Stimulated activated CD8-positive, alpha-beta memory T cell treated with anti-CD3 and anti-CD28 coated beads, Interleukin-15, amount 100 ng/mL, for 4 hours (primary cell): ENCODE data around the gene ITPA.

ENCODE experiments used
- DNase-seq, 2 donors: peaks; one replicate each; pipeline ENCODE4 v3.0.0-alpha.2; 2020; ENCODE audit warnings: low read depth in 2 of 2

The ITPA gene

DNA sequence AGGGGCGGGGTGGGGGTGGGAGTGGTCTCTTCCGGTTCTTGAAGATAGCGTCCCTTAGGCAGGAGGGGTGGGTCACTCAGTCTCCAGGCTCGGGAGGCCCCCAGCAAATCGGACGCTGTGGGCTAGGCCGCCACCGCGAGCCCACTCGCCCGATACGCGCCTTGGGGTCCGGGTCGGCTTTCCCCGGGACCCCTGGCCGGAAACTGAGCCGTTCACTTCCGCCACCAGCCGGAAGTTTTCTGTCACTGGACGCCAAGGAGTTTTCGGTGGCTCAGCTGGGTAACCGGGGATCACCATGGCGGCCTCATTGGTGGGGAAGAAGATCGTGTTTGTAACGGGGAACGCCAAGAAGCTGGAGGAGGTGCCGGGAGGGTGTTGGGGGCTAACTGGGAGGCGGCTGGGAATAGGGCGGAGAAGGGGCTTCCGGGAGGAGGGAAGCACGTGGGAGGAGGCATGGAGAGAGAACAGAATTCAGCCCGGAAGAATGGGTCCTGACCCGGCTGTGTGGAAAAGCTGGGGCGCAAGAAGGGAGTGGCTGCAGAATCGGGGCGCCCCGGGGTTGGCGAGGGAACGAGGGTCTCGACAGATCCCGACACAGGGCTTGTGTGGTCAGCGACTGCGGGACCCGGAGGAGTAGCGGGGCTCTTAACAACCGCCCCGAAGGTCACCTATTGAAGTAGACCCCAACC lies at the start of gene ITPA:
TSS of gene ITPA (plus strand) at position 242 of the 689 bp plus-strand sequence. CDS start at position 296, 54 bp downstream.
- DNase-seq: peak in 1 of 2 donors; percentile 33

DNA sequence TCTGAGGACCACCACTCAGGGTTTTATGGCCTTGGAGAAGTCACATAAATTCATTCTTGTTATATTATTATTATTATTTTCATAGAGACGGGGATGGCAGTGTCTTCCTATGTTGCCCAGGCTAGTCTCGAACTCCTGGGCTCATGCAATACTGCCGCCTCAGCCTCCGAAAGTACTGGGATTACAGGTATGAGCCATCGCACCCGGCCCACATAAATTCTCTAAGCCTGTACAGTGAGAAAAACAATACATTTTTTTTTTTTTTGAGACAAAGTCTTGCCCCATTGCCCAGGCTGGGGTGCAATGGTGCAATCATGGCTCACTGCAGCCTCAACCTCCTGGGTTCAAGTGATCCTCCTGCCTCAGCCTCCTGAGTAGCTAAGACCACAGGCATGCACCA lies 48.9 kb upstream of the ITPA start:
- no peak for DNase-seq

DNA sequence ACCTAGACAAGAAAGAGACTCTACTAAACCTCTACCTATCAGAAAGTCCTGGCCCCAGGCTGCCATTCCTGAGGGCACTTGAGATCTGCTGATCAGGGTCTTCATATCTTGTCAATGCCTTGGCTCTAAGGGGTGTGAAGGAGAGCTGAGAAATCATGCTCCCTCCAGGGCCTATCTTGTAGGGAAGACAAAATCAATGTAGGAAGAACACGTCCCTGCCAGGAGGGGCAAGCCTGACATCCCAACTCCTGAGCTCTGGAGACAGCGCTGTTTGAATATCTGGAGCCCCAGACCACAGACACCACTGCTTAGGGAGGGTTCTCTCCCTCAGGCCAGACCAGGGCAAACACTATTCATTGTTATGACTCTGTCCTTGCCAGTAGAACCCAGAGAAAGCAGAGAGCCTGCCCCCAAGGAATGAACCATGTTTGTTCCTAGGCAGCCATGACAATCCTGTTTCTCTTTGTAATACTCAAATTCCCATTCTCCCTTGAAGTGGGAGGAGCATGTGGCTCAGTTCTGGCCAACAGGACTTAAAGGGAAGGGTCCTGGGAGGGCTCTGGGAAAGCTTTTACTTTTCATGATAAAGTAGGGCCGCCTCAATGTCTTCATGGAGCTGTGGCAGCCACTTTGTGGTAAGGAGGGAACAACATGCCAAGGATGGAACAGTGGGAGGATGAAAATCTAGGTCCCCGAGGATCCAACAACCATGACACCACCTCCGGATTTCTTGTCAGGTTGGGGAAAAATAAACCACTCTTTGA lies 47.8 kb upstream of the ITPA start:
- DNase-seq: no peak

DNA sequence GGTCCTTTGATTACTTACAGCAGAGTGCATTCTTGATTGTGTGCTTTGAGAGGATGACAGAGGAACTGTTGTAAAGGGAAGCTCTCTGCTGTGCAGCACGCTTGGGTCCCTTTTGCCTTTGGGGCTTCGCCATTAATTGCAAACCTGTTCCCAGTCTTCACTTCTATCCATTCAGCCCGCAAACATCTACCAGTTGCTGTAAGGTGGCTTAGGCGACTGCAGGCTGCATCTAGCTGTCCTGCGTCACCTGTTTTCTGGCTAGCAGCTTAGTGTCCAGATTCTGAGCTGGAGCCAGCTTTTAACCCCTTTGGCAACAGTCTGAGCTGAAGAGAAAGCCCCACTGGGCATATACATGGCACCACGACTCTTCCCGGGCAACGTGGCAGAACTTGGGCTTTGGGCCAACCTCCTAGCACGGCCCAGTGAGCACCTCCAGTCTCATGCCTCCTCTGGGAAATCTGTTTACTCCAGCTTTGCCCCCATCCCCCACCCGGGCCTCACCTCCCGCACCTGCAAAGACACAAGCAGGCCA lies 47.2 kb upstream of the ITPA start:
- DNase-seq: no peak

DNA sequence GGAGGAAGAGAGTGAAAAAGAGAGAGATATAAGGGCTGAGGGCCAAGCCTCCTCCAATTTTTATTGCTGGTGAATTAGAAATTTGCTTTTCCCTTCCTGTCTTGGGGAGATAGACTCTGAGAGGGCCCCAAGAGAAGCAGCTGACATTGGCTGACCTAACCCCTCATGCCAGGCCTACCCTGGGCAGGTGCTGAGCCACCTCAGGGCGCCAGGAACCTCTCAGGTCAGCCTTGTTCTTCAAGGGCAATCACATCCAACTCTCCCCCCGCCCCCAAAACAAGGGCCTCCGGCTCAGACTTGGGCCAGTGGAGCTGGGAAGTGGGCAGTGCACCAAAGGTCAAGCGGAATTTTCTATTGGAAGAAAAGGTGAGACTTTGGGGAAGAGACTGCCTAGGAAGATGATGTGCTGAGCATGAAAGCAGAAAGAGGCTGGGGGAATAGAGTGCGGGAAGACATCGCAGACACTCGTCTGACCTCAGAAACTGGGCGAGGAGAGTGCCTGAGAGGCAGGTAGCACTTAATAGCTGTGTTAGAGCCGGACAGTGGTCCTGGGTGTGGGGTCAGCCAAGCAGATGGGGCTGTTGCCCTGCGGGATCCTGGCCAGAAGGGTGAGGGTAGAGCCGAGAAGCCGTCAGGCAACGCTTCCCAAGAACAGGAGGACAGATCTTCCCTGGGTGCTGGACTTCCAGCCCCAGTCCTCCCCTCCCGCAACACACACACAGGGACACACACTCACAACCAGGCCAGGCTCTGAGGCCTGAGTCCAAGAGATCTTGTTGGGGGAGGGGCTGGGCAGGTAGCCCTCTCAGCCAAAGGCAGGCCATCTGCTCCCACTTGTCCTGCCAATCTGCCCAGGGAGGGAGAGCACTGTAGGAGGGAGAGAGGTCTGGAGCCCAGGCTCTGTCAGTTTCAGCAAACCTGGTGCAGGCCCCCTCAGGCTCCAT lies 45.9 kb upstream of the ITPA start:
- no peak for DNase-seq

DNA sequence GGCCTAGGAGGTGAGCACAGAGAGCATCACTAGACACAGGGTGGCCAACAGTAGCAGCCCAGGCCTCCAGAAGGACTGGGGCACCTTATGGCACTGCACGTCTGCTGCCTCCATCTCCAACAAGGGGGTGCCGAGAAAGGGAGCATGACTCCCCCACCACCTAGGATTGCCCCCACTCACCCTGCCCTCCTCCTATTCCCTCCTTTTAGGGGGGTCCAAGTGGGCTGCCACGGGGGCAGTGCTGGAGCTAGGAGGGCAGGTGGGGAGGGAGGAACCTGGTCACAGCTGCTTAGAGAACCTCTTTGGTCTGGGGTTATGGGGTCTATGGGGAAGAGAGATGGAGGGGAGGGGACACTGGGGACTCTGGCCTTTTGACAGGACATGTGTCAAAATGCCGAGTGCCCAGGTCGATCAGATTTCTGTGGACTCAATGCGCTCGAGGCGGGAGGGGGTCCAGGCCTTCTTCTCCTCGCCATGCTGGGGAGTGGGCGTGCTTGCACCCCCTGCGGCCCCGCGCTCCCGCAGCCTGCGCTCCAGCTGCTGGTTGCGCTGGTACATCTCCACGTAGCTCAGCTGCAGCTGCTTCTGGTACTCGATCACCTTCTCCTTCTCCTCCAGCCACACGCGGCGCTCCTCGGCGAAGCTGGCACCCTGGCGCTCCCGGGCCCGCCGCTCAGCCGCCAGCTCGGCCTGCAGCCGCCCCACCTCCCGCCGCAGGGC lies 45.1 kb upstream of the ITPA start:
- DNase-seq: no peak

DNA sequence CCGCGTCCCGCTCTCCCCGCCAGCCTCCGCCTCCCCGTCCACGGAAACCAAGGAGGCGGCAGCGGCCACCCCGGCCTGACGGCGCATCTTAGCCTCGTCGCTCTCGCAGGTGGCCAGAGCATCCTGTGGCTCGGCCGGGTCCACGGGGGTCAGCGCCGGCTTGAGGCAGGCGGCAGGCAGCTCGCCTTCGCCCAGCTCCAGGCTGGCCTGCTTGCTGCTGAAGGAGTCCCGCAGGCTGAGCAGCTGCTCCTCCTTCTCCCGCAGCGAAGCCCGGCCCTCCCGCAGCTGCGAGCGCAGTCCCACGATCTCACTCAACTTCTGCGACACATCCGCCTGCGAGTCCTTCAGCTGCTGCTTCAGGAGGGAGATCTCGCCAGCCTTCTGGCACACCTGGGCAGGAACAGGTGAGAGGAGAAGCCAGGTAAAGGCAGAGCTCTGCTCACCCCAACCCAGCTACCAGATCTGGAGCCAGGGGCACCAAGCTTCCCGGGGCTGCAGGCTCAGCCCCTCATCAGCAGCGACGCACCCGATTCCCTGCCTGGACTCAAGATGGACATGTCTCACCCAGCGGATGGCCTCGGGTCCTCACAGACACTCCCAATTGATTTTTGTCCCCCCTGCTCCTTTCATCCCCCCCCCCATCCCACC lies 44.4 kb upstream of the ITPA start:
- DNase-seq: no peak

DNA sequence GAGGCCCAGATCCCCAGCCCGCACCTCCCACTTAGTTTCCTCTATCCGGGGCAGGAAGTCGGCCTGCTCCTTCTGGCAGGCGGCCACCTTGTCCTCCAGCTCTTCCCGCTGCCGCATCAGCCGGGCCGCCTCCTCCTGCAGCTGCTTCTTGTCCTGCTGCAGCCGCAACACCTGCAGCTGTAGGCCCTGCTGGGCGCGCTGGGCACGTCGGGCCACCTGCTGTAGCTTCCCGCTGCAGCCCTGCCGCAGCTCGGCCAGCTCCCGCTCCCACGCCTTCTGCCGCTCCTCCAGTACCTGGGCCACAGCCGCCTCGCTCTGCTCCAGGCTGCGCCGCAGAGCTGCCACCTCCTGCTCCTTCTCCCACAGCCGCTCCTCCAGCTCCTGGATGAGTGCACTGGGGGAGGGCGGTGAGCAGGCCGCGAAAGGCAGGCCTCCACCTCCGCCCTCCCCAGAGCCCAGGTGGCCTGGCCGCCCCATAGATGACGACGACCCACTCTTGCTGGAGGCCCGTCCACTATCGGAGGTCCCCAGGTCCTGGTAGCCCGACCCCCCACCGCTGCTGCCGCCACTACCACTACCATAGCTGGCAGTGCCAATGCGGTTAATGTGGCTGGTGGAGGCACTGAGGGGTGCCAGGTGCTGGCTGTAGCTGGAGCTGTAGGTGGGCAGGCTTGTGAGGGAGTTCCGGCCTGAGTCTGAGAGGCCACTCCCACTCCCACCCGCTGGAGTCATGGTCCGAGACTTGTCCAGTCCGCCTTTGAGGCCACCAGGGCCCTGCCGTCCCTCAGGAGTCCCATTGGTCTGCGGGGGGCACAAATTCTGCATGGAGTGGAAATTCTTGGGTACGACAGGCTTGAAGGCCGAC lies 43.6 kb upstream of the ITPA start:
- DNase-seq: no peak

DNA sequence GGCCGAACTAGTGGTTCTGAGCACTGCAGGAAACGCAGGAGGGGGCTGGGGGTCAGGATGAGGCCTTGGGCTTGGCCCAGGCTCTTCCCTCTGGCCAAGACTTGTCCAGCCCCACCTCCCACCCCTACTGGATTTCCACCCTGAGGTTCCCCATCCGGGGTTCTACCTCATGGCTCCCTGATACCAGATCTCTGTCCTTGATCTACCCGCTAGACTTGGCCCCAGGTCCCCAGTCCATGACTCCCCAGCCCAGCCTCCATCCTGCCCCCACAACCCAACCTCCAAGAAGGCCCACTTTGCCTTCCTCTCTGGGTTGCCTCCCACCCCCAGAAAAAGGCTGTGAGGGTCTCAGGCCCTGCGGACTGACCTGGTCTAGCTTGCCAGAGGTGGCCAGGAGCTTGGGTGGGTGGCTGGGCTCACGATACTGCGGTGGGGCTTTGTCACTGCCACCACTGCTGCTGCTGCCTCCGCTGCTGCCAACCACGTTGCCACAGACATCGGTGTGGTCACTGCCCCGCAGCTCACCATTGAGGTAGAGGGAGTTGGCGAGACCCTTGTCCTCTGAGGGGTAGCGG lies 42.9 kb upstream of the ITPA start:
- no peak for DNase-seq

DNA sequence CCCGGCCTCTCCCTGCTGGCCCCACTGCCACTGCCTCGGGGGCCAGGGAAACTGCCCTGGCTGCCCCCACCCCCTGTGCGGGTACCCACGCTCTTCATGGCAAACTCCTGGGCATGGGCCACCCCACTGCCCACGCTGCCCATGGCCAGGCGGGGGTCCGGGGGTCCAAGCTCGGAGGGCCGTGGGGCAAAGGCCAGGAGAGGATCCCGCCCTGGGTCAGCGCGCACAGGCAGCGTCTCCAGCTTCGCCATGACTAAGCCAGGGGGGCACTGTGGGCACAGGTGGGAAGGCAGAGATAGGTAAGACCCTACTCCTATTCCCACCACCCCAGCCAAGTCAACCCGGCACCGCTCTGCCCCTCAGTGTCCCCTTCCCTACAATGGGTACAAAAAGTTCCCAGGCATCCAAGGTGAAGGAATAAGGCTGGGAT lies 42.4 kb upstream of the ITPA start:
- no peak for DNase-seq

DNA sequence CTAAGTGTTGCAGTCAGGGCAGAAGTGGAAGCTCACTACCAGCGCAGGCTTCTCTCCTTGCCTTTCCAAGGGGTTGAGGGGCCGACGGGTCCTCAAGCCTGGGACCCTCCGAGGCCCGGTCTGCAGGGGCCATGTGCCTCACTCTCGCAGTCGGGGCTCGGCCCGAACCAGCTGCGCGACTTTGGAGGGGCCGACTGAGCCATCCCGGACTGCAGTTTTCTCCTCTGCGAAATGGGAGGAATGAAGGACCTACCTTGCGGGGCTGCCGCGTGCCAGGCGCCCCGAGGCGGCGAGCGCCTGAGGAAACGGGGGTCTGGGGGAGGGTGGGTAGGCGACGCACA lies 41.6 kb upstream of the ITPA start:
- no peak for DNase-seq

DNA sequence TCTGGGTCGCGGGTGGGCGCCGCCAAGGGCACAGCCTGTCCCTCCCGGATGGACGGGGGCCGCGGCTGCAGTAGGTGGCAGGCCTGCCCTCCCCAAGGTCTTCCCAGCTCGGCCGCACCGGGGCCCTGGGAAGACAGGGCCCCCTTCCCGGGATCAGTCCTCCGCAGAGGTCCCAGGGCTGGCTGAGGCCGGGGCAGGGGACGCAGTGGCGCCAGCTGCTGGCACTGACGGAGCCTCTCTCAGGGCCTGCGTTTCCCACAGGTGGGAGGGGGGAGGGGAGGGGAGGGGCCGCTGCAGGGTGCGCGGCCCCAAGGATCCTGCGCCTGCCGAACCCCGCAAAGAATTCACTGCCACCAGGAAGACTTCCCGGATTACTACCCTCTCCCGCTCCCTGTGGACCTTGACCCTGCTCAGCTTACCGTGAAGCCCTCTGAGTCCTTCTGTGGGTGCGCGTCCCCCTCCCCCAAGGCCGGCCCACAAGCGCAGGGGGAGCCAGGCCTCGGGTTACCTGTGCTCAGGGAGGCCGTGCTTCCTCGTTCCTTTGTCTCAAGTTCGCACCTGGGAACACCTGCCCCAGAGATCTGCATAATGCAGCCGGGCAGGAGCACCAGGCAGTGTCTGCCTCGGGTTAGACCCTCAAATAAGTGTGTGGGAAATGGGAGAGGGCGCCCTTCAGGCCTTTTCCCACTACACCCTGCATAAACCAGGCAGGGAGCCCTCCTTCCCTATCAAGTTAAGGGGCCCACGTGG lies 41.0 kb upstream of the ITPA start:
- DNase-seq: no peak

DNA sequence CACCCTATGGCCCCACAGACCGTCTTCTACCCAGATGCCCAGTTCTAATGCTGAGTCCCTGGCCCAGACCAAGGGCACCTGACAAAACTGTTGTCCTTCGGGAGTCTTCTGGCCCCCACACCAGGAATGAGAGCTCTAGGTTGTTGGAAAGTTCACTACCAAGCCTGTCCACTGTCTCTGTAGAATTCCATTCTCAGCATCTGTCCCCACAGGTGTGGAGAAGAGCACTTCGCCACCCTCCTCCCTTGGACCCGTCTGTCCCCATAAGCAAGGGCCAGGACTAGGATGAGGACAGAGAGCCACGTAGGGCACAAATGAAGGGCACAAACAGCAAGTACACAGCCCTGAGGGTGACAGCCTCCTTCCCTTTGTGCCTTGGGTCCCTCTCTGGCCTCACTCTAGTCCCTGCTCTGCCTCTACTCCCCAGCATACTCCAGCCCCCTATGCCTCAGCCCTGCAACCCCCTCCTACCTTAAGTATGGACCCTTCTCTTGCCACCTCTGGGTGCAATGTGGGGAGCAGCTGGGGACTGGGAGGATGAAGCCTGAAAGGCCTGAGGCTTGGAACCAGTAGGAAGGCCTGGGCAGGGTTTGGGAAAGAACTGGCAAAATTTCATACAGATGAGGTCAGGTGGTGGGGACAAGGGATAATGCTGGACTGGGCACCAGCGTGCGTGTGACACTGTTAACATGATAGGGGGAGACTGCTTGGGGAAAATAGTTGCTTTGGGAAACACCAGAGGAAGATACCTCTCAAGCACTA lies 40.3 kb upstream of the ITPA start:
- no peak for DNase-seq

DNA sequence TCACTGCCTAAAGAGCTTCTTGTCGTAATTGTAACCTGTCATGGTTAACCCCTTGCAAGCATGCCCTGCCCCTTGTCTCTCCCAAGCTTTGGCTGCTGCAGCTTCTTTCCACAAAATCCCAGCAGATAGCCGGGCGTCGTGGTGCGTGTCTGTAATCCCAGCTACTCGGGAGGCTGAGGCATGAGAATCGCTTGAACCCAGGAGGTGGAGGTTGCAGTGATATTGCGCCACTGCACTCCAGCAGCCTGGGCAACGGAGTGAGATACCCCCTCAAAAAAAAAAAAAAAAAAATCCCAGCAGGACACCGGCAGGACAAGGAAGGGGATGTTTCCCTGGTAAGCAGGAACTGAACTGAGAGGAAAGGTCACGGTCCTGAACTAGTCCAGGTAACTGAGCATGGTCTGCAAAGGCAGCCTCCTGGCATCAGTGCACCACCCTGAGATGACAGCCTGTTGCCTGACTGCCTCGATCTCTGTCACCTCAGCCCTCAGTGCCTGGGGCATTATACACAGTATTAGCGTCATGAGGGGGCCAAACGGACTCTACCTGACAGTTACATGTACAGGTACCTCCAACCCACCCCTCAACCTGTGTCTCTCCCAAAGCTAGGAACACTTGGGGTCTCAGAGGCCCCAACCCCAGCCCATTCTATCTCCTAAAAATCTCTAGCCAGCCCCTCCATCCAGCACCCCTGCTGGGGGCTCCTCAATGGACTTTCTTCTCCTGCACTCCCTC lies 37.7 kb upstream of the ITPA start:
- no peak for DNase-seq

DNA sequence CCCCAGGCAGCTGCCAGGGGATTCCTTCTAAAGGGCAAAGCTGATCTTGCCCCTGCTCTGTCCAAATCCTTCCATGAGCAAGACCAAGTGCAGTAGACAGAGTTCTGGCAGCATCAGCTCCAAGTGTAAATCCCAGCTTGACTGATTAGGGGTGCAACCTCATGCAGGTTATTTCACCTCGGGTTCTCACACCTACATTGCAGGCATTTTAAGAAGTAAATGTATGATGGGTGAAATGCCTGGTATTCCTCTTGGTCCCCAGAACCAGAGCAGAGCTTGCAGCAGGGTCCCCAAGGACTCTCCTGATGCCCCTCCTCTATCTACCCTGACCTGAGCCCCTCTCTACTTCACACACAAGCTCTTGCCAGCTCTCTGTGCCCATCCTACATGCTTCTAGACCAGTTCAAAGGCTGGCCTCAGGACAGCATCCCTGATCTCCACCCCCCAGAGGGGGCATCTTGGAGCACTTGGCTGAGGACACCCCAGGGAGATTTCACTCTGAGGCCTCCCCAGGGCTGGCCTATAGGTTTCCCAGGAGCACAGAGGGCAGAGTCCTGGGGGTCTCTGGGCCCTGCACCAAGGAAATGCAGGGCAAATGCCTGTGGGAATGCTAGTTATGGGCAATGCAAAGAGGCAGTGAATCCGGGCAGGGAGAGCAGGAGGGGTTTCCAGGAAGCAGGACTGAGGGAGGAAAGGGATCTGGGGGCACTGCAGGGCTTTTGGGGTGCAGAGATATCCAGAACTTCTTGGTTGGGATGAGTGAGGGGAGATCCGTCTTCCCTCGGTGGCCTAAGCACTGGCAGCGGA lies 37.0 kb upstream of the ITPA start:
- DNase-seq: no peak

DNA sequence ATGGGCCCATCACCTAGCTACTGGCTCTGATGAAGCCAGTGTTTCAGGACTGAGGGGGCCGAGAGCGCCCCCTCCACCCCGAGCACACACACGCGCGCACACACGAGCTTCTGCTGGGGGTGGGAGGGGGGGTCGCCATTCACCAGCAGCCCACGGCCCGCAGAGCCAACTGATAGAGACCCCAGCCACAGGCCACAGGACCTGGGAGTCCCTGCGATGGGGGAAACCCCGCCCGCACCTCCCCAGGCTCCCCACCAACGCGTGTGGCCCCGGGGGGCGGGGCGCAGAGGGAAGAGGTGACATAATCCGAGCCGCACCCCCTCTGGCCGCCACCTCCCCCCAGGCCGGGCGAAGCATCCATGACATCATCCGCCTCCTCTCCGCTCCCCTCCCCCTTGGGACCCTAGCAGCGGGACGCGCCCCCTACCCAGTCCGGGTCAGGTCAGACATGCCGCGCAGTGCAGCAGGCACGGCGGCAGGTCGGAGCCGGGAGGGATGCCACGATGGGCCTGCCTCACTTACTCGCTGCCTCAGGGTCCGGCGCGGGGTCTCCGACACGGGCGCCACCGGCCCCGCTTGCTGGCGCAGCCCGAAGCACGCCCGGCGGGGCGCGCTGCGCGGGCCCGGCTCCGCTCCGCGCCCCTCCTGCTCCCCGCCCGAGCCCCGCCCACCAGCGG lies 36.2 kb upstream of the ITPA start, which contains the start of gene LZTS3:
TSS of gene LZTS3 (minus strand) at position 617 of the 677 bp plus-strand sequence. CDS start 6,386 bp downstream, outside the sequence.
- peak; percentile 77 to 78 for DNase-seq
